IPS DF 19.7 (cell line): ENCODE results near the gene MYOT.
"Not testable (repeated sequence)": the region's sequence is repeated elsewhere in the genome, so short reads cannot be mapped to it uniquely, and the experiment has no call there.

Experiments
- DNase-seq: peaks from one replicate; pipeline ENCODE4 v3.0.0-alpha.2; 2013; ENCODE audit warnings: low read depth, low spot score

Gene MYOT

GRCh38 chr5:137853165-137853564 lies 14.5 kb upstream of the MYOT start:
- DNase-seq: not testable (repeated sequence)

DNA sequence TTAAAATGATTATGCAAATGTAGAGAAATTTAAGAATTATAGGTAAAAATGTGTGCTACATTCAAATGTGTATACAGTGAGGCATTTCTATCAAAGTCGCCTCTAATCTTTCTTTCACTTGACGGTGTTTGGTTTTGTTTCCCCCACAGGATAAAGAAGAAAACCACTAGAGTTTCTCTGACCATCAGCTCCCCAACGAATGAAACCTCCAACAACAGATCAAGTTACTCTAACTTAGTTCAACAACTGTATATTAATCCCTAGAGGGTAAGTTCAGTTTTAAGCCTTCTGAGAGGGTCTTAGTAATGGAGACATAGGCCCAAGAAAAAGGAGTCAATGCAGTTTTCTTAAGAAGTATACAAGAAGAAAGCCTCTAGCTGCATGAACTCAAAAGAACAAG lies 11.5 kb upstream of the MYOT start:
- DNase-seq: no peak

DNA sequence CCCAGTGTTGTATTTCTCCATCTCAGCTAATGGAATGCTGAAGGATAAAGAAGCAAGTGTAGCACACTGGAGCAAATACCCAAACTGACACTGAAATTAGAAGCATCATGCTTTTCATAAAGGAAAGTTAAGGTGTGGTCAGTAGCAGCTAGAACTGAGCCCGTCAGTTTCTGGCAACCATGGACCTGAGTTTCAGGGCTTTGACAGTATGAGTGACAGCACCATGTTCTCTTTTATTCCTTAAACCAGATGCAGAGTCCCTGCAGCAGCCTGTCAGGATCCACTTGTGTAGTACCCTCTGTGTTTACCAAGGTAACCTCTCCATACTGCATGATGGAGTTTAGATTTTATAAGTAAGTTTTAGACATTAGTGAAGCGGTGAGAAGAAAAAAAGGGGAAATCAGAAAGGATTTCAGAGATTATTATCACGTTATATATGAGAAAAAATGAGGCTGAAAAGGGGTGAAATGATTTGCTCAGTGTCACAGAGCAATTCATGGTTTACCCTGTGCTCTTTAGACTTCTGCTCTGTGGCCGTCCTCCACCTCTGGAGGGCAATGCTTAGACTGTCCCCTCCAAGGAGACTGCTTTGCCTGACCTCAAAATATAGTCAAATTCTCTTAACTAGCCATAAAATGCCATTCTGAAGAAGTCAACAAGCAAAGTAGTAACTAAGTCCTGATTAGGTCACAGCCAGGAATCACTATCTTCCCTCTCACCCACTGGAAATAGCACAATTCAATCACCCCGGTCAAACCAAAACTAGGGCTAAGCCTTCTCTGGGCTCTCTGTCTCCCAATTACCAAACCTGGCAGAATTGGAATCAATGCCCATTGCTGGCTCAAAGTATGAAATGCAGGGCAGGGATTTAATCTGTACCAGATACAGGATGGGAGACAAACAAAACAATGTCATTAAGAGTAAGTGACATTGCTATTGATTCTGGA lies 10.5 kb upstream of the MYOT start:
- no peak for DNase-seq

- no peak for DNase-seq
These were observed 9.3 kb upstream of the MYOT start for GRCh38 chr5:137858223-137858916.

DNA sequence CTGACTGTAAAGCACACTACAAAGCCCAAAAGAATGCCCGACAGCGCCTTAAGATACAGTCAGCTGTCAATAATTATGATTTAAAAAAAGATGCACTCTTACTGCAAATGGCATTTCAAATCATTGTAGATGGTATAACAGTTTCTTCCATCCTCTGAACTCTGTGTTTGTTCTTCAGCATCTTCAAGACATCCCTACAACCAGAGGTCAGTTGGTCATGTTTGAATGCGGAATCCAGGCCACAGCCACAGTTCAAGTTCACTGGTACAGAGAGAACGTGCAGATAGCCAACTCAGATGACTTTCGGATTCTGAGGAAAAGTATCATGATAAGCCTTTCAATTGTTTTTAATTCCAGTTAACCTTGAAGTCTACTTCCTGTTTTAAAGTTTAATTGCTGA lies 8.7 kb upstream of the MYOT start:
- no peak for DNase-seq

GRCh38 chr5:137862251-137862650 lies 5.4 kb upstream of the MYOT start:
- no peak for DNase-seq

DNA sequence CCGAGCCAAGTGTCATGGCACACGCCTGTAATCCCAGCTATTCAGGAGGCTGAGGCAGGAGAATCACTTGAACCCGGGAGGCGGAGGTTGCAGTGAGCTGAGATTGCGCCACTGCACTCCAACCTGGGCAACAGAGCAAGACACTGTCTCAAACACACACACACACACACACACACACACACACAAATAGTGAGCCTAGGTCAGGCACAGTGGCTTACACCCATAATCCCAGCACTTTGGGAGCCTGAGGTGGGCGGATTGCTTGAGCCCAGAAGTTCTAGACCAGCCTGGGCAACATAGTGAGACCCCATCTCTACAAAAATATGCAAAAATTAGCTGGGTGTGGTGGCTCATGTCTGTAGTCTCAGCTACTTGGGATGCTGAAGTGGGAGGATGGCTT lies 4.0 kb upstream of the MYOT start:
- not testable (repeated sequence) for DNase-seq

- DNase-seq: no peak
These were observed 895 bp upstream of the MYOT start for GRCh38 chr5:137866541-137867388.

DNA sequence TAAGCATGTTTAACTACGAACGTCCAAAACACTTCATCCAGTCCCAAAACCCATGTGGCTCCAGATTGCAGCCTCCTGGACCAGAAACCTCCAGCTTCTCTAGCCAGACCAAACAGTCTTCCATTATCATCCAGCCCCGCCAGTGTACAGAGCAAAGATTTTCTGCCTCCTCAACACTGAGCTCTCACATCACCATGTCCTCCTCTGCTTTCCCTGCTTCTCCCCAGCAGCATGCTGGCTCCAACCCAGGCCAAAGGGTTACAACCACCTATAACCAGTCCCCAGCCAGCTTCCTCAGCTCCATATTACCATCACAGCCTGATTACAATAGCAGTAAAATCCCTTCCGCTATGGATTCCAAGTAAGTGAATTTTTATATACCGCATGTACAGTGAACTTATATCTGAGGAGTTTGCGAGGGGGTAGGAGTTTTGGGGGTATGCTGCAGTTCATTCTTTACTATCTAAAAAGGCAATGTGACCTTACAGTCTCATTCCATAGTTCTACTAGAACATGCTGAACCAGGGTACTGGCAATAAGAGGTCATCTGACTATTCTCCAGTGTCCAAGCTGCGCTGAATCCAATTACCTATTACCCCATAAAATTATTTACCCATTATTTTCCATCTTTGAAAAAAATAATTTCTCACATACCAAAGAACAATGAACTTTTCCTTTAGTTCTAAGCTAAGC lies 3.1 kb downstream of the MYOT start:
- no peak for DNase-seq

DNA sequence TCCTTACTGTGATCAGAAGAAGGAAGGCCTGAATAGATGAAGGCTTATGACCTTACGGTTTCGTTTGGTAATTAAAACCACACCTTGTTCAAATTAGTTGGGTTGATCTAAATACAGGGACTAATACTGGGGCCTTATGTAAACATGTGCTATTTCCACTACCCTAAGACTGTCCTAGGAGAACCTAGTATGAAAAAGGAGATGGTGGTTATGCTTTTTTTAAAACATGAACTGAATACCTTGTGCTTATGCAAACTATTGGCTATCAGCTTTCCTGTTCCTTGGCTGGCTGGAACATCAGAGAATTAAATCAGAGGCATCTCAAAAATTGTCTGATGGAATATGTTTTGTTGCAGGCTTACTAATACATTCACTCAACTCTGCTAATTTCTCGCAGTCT lies 3.9 kb downstream of the MYOT start:
- DNase-seq: no peak

DNA sequence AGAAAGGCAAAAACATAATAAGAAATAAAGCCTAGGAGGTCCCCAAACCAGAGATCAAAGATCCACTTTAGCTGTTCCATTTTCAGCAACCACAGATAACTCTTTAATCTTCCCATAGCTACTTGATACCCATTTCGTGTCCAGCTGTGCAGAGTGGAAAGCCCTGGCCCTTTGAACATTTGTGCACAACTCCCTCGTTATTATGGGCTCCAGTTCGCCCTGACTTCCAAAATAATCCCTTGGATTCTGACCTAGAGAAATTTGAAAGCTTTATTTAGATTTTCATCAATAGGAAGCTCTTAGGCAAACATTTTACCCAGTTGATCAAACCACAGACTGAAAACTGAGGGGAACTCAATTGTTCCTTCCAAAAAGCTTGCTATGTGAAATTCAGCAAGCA lies 4.8 kb downstream of the MYOT start:
- DNase-seq: no peak

DNA sequence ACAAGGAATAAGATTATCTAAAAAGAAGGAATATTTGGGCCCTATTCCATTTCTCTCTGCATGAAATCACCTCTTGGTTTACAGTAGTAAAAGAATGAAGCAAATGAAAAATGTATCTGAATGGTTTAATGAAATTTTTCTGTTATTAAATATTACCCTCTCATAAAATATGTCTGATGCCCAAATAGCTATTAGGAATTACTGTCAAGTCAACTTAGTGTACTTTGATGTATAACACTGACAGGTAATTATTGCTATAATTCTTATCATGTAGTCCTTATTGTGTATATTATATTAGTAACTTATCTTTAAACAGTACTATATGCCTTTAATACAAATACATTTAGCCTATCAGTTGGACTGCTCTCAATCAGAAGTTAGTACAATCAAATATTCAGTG lies 8.4 kb downstream of the MYOT start:
- DNase-seq: no peak

- no peak for DNase-seq
These were observed 12.7 kb downstream of the MYOT start for GRCh38 chr5:137880313-137880712.

GRCh38 chr5:137887831-137888230 lies 20.2 kb downstream of the MYOT start:
- DNase-seq: no peak

GRCh38 chr5:137888466-137888862 lies 20.8 kb downstream of the MYOT start:
- no peak for DNase-seq

DNA sequence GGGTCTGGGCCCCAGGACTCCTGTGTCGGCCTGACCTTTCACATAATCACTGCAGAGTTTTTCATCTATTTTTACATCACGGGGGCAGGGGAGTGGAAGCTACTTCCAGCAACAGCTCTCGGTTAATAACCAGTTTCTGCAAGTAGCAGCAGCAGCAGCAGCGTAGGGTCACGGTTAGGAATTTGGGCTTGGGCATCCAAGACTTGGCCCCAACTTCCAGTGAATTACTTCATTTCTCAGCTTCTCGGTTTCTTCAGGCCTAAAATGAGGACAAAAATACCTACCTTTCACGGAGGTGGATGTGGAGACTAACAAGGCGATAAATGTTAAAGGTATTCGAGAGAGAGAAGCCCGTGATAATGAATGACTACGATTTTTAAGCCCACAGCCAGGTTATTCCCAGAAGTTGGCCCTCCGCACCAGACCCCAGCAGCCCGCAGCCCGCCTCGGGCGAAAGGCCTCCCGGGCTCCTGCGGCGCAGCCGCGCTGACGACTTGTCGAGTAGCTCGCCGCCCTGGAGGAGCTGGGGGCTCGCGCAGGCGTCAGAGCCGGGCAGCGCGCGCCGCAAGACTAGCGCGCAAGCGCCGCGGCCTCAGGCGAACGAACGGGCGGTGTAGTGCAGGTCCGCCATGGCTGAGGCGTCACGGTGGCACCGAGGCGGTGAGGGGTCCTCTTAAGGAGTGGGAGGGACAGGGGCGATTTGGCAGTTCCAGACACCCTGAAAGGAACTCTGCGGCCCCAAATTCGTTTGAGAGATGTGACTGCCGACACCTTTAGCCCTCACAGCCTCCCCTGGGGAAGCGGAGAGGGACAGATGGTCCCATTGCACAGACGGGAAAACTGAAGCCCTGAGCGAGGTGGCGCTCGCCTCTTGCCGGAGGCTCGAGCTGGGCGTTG lies 21.5 kb downstream of the MYOT start, which contains the start of gene PKD2L2:
PKD2L2 (plus strand) TSS at position 595 of the 897 bp plus-strand sequence; CDS start at position 630, 35 bp downstream.
- DNase-seq: peak; percentile 65

GRCh38 chr5:137890845-137891244 lies 23.2 kb downstream of the MYOT start:
- DNase-seq: no peak

DNA sequence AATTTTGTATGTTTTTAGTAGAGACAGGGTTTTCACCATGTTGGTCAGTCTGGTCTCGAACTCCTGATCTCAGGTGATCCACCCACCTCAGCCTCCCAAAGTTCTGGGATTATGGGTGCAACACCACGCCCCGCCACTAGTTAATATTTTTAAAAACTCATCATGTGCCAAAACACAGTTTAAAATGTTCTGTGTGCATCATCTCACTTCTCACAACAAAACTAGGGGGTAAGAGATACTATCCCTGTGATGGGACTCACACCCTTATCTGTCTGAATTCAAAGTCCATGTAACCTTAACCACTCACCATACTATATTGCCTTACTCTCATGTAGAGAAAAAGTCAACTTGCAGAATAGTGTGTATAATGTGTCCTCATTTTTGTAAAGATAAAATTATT lies 24.2 kb downstream of the MYOT start:
- no peak for DNase-seq

DNA sequence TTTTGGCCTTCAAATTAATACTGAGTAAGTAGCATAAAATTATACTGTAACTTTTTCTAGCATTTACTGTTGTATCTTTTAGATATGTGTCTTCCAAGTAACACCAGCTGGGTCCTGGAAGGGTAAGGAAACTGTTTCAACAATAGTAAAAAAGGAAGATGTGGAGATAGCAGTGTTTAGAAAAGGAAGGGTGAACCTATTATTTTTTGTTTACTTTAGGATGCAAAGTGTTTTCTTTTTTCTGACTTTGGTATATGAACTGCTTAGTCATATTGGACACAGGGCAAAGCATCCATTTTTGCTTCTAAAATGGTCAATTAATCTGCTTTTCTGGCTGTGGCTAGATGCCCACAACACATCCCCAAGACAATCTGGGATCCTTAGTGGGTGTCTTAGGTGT lies 26.9 kb downstream of the MYOT start:
- DNase-seq: no peak

DNA sequence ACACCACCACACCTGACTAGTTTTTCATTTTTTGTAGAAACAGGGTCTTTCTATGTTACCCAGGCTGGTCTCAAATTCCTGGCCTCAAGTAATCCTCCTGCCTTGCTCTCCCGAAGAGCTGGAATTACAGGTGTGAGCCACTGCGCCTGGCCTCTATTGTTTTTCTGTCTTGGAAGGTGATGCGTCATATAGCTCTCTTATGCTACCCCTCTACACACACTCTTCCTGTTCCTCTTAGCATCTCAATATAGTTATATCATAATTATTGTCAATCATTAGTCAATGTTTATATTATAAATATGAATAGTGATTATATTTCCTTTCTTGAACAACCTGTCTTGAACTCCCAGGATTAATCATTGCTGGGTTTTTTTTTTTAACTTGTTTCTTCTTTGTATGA lies 28.9 kb downstream of the MYOT start:
- DNase-seq: no peak
